ENCODE measurements around the gene INSL4.

The INSL4 gene

DNA sequence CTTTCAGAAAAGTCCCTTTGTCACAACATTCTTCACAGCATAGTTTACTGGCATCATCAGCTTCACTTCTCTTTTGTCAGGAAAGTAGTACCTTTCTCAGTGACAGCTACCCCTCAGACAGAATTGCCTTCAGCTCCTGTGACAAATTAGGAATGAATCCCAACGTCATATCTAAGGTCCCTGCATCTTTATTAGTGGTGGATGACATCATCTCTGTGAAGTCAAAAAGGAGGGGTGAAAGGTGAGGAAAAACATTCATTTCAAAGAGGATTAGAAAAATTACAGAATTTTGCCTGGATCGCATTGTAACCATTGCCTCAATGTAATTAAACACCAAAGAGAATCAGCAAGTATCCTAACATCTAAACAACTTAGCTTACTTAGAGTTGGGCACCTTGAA lies 37.9 kb upstream of the INSL4 start:
- no peak for DNase-seq (ENCODE audit: low read depth)
- TF ChIP-seq, protein P1, sequence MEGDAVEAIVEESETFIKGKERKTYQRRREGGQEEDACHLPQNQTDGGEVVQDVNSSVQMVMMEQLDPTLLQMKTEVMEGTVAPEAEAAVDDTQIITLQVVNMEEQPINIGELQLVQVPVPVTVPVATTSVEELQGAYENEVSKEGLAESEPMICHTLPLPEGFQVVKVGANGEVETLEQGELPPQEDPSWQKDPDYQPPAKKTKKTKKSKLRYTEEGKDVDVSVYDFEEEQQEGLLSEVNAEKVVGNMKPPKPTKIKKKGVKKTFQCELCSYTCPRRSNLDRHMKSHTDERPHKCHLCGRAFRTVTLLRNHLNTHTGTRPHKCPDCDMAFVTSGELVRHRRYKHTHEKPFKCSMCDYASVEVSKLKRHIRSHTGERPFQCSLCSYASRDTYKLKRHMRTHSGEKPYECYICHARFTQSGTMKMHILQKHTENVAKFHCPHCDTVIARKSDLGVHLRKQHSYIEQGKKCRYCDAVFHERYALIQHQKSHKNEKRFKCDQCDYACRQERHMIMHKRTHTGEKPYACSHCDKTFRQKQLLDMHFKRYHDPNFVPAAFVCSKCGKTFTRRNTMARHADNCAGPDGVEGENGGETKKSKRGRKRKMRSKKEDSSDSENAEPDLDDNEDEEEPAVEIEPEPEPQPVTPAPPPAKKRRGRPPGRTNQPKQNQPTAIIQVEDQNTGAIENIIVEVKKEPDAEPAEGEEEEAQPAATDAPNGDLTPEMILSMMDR (IDR thresholded peaks at IDR 0.05; ENCODE audit: low read length, missing control alignments): no peak
- no peak overlapping the region for H3K4me3 ChIP-seq (replicated peaks; ENCODE audit: low read depth, low read length)

DNA sequence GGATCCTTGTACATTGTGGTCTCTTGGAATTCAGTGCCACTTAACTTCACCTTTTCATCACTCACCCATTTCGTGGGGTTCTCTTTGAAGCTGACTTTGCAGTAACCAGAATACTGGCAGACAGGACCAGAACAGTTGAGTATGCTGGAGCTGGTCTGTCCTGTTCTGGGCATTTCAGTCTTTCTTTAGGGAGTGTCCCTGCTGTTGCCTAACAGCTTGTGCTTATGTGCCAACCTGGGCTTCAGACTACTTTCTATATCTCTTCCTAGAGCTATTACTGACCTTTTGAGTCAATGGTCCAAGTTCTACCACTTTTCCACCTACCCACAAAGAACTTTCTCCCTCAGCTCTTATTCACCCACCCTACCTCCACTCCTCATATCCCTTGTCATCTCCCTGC lies 35.8 kb upstream of the INSL4 start:
- no peak overlapping the region for H3K4me3 ChIP-seq (replicated peaks; ENCODE audit: low read depth, low read length)
- TF ChIP-seq, protein P1 (IDR thresholded peaks at IDR 0.05; ENCODE audit: low read length, missing control alignments): no peak
- no peak for DNase-seq (ENCODE audit: low read depth)

DNA sequence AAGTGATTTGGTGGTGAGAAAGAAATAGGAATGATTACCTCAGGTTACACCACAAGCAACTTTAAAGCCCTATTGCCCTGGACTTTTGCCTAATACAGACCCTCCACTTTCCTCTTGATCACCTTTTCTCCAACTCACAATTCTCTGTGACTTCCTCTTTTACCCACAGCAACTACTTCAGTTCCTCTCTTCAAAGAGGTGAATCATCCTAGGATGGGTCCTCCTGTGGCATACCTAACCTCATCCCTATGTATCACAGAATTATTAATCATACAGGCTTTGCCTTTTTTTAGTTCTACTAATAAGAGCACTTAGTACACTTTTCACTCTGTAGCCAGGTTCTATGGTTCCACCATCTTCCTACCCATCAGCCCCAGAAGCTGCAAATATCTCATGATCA lies 26.1 kb upstream of the INSL4 start:
- no peak for DNase-seq (ENCODE audit: low read depth)
- TF ChIP-seq, protein P1 (IDR thresholded peaks at IDR 0.05; ENCODE audit: low read length, missing control alignments): no peak

DNA sequence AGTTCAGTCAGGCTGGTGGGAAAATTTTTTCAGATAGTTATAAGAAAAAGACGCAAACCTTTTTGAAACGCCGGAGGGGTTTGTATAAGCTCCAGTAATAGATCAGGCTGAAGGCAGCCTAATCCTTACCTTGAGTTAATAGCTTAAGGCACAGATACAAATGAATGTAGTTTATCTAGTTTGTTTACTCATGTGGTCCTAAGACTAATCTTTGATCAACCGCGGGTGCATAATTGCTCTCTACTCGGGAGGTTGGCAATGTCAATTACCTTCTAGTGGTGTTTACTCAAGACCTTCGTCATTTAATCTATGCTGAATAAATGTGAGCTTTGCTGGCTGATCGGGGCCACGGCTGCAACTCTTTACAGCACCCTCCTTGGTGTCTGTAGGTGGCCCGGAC lies 665 bp upstream of the INSL4 start:
- DNase-seq (ENCODE audit: low read depth): no peak
- no peak overlapping the region for H3K4me3 ChIP-seq (replicated peaks; ENCODE audit: low read depth, low read length)
- TF ChIP-seq, protein P1 (IDR thresholded peaks at IDR 0.05; ENCODE audit: low read length, missing control alignments): no peak

More for the DNA sequence above, 26.1 kb upstream of the INSL4 start:
- H3K4me3 ChIP-seq (replicated peaks; ENCODE audit: low read depth, low read length): no peak overlapping the region

DNA sequence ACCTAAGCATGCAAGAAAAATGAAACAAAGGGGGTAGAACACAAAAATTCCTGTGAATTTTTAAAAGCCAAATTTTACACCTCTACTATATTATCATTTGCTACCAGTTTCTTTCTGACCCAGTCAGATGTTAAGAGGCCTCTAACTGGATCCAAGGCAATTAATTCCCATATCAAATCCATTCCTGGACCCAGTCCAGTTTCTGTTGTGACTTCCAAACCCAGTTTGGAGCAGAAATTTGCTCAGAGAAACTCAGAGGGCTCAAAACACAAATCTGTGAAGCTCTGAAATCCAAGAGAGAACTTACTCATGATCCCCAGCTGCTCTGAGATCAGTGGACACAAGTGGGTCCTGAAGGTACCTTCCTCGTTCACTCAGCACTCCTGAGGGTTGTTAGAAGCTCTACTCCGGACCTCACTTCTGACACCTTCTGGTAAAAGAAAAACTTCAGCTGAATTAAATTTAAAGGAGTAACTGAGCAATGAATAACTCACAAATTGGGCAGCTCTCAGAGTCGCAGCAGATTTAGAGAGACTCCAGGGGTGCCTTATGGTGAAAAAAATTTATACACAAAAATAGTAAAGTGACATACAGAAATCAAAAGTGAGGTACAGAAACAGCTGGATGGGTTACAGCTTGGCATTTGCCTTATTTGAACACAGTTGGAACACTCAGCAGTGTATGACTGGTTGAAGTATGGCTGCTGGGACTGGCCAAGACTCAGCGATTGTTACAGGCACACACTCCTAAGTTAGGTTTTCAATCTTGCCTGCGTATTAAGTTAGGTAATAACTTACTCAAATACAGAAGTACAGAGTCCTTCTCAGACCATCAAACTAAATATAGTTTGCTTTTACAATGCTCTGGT lies 32.4 kb downstream of the INSL4 start:
- DNase-seq (ENCODE audit: low read depth): peak; percentile 25
- TF ChIP-seq, protein P1 (IDR thresholded peaks at IDR 0.05; ENCODE audit: low read length, missing control alignments): peak; percentile 9

DNA sequence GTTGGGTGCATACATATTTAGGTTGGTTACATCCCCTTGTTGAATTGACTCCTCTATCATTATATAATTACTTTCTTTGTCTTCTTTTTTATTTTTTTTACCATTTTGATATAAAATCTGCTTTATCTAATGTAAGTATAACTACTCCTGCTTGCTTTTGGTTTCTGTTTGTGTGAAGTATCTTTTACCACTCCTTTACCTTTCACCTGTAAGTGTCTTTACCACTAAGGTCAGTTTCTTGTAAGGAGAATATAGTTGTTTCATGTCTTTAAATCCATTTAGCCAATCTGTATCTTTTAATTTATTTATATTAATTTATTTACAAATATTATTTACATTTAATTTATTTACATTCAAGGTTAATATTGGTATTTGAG lies 33.0 kb downstream of the INSL4 start:
- H3K4me3 ChIP-seq (replicated peaks; ENCODE audit: low read depth, low read length): no peak overlapping the region
- TF ChIP-seq, protein P1 (IDR thresholded peaks at IDR 0.05; ENCODE audit: low read length, missing control alignments): no peak
- DNase-seq (ENCODE audit: low read depth): no peak

More for the DNA sequence above, 32.4 kb downstream of the INSL4 start:
- no peak overlapping the region for H3K4me3 ChIP-seq (replicated peaks; ENCODE audit: low read depth, low read length)

DNA sequence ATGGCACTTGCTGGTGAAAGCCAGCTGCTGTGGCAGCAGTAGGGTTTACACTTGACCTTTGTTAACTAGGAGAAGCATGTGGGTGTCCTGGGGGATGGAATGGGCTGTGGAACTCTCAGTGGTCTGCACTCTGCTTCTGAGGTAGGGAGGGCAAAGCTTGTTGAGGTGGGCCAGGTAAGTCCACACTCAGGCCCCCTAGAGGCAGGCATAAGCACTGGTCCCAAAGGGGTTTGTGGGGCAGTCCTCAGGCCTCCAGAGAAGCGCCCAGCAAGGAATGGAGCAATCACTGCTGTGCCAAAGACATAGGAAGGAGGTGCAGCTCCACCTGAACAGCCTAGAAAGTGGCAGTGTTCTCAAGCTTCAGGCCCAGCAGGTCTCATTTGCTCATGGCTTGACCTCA lies 34.7 kb downstream of the INSL4 start:
- TF ChIP-seq, protein P1 (IDR thresholded peaks at IDR 0.05; ENCODE audit: low read length, missing control alignments): no peak
- DNase-seq (ENCODE audit: low read depth): no peak
- no peak overlapping the region for H3K4me3 ChIP-seq (replicated peaks; ENCODE audit: low read depth, low read length)
